H1 (cell line): ENCODE data around the gene PLBD2. TPM values are rescaled to one million over a fixed set of nuclear protein-coding genes. Genes with fewer than 3 reads are reported as not detected.

Source experiments
- CTCF ChIA-PET: fragments of 300-600 bp; sonication (Branson Sonifier 250); formaldehyde crosslinking; loops from one replicate; lab custom pipeline; 2021; ENCODE audit not compliant: partially characterized antibody; lab: Charles Lee
- POLR2A ChIA-PET: fragments of 300-600 bp; sonication (Branson Sonifier 250); formaldehyde crosslinking; loops from one replicate; lab custom pipeline; 2021; ENCODE audit warnings: inconsistent platforms; ENCODE audit not compliant: partially characterized antibody; lab: Charles Lee
- DNase-seq, 2 experiments: peaks; one replicate each; pipeline versions ENCODE4 v3.0.0 to v3.0.0-alpha.2; 2010 to 2022; ENCODE audit warnings: low spot score in 2 of 2, low read depth in 1 of 2, mixed read lengths in 1 of 2
- FAIRE-seq: peaks from 2 replicates; lab custom pipeline; 2011; peaks lifted over from hg19 to GRCh38; lab: Jason Lieb, UNC
- H2AFZ ChIP-seq: 2 replicates; pipeline ENCODE4 v1.8.1; 2012; ENCODE audit warnings: low read length, inconsistent platforms
- H2AK5ac ChIP-seq: 2 replicates; pipeline ENCODE4 v1.6.1; 2013; ENCODE audit warnings: low read depth, low read length
- H2BK120ac ChIP-seq: replicated peaks from 2 replicates; pipeline ENCODE3; 2013; ENCODE audit warnings: low read depth, low read length, inconsistent platforms
- H2BK12ac ChIP-seq: 2 replicates; pipeline ENCODE4 v1.6.1; 2013; ENCODE audit warnings: low read depth, low read length
- H2BK15ac ChIP-seq: 2 replicates; pipeline ENCODE4 v1.6.1; 2013; ENCODE audit warnings: low read length
- H2BK20ac ChIP-seq: 2 replicates; pipeline ENCODE4 v1.6.1; 2013; ENCODE audit warnings: low read length
- H2BK5ac ChIP-seq: 2 replicates; pipeline ENCODE4 v1.6.1; 2013; ENCODE audit warnings: low read depth, low read length
- H3K14ac ChIP-seq: 2 replicates; pipeline ENCODE4 v1.6.1; 2013; ENCODE audit warnings: inconsistent platforms; ENCODE audit not compliant: insufficient read length
- H3K18ac ChIP-seq: 2 replicates; pipeline ENCODE4 v1.6.1; 2013; ENCODE audit warnings: low read length; ENCODE audit errors: extremely low read depth
- H3K23ac ChIP-seq: 2 replicates; pipeline ENCODE4 v1.6.1; 2013; ENCODE audit warnings: inconsistent platforms; ENCODE audit not compliant: insufficient read length
- H3K23me2 ChIP-seq: 2 replicates; pipeline ENCODE4 v1.6.1; 2013; ENCODE audit warnings: low read depth, low read length
- H3K27ac ChIP-seq: 2 replicates; pipeline ENCODE4 v1.6.1; 2011; ENCODE audit warnings: low read depth, low read length, inconsistent platforms
- H3K27me3 ChIP-seq, 4 experiments: replicated peaks in 1 of 4; 1 replicate in 1 of 4; 2 replicates in 3 of 4; pipeline versions ENCODE4 v1.6.1 to v1.8.1; 2011 to 2013; ENCODE audit warnings: low read length in 3 of 4, mild to moderate bottlenecking in 3 of 4, inconsistent platforms in 2 of 4, mixed read lengths in 2 of 4, moderate library complexity in 1 of 4; ENCODE audit not compliant: control insufficient read depth in 3 of 4, insufficient read depth in 3 of 4; ENCODE audit errors: extremely low read depth in 1 of 4
- H3K36me3 ChIP-seq, 4 experiments: 2 replicates each; pipeline versions ENCODE4 v1.6.1 to v1.8.1; 2011 to 2013; ENCODE audit warnings: mild to moderate bottlenecking in 4 of 4, low read length in 3 of 4, moderate library complexity in 2 of 4, control low read depth in 1 of 4, inconsistent platforms in 1 of 4; ENCODE audit not compliant: insufficient read depth in 4 of 4, control insufficient read depth in 2 of 4
- H3K4ac ChIP-seq: replicated peaks from 2 replicates; pipeline ENCODE3; 2013; ENCODE audit warnings: low read length, low read depth, mixed read lengths, inconsistent platforms; ENCODE audit not compliant: insufficient read length
- H3K4me1 ChIP-seq, 4 experiments: replicated peaks in 1 of 4; 1 replicate in 1 of 4; 2 replicates in 3 of 4; pipeline versions ENCODE4 v1.6.1 to v1.8.1; 2011 to 2013; ENCODE audit warnings: low read length in 3 of 4, inconsistent platforms in 2 of 4, mixed read lengths in 1 of 4; ENCODE audit not compliant: insufficient read depth in 4 of 4, control insufficient read depth in 3 of 4
- H3K4me2 ChIP-seq, 2 experiments: 2 replicates each; pipeline versions ENCODE4 v1.6.1 to v1.8.1; 2011 to 2013; ENCODE audit warnings: low read depth in 2 of 2, low read length in 2 of 2, control low read depth in 1 of 2, inconsistent platforms in 1 of 2, mild to moderate bottlenecking in 1 of 2; ENCODE audit not compliant: insufficient read depth in 1 of 2
- H3K4me3 ChIP-seq, 4 experiments: fragments of 200-600, 300-600 bp in 1 of 4; sonication (generic), shearing (Covaris generic), sonication (Bioruptor Twin) in 1 of 4; 2 replicates each; pipeline versions ENCODE4 v1.5.1 to v1.8.1; 2011 to 2016; ENCODE audit warnings: low read length in 4 of 4, low read depth in 3 of 4, control low read depth in 2 of 4, inconsistent platforms in 2 of 4, mild to moderate bottlenecking in 2 of 4, mixed read lengths in 1 of 4, moderate library complexity in 1 of 4; ENCODE audit not compliant: insufficient read depth in 2 of 4; ENCODE audit errors: extremely low read depth in 1 of 4
- H3K56ac ChIP-seq: replicated peaks from 2 replicates; pipeline ENCODE3; 2013; ENCODE audit warnings: low read depth, mild to moderate bottlenecking, mixed read lengths, low read length, inconsistent platforms; ENCODE audit not compliant: insufficient read length
- H3K79me1 ChIP-seq: 2 replicates; pipeline ENCODE4 v1.6.1; 2013; ENCODE audit warnings: low read depth, low read length, control low read depth
- H3K79me2 ChIP-seq, 2 experiments: 2 replicates each; pipeline versions ENCODE4 v1.6.1 to v1.8.1; 2012 to 2013; ENCODE audit warnings: low read length in 2 of 2, mild to moderate bottlenecking in 2 of 2, inconsistent platforms in 1 of 2; ENCODE audit not compliant: insufficient read depth in 2 of 2, control insufficient read depth in 1 of 2
- H3K9ac ChIP-seq, 4 experiments: replicated peaks in 1 of 4; 1 replicate in 1 of 4; 2 replicates in 3 of 4; pipeline versions ENCODE4 v1.6.1 to v1.8.1; 2011 to 2013; ENCODE audit warnings: low read depth in 3 of 4, low read length in 3 of 4, control low read depth in 2 of 4, mild to moderate bottlenecking in 2 of 4, moderate library complexity in 2 of 4, inconsistent platforms in 1 of 4; ENCODE audit errors: extremely low read depth in 1 of 4
- H3K9me3 ChIP-seq, 2 experiments: 2 replicates each; pipeline versions ENCODE4 v1.6.1 to v1.8.1; 2012 to 2013; ENCODE audit warnings: mild to moderate bottlenecking in 2 of 2, moderate library complexity in 2 of 2, control low read depth in 1 of 2, inconsistent platforms in 1 of 2, low read depth in 1 of 2, low read length in 1 of 2, mixed read lengths in 1 of 2; ENCODE audit not compliant: insufficient read depth in 2 of 2
- H4K20me1 ChIP-seq, 2 experiments: replicated peaks in 1 of 2; 2 replicates each; pipeline versions ENCODE3 to v1.8.1; 2011 to 2013; ENCODE audit warnings: inconsistent platforms in 2 of 2, low read length in 2 of 2, mild to moderate bottlenecking in 1 of 2; ENCODE audit not compliant: insufficient read depth in 2 of 2, control insufficient read depth in 1 of 2
- H4K5ac ChIP-seq: 2 replicates; pipeline ENCODE4 v1.6.1; 2013; ENCODE audit warnings: low read length, low read depth, mixed read lengths, inconsistent platforms; ENCODE audit not compliant: insufficient read length
- H4K8ac ChIP-seq: 2 replicates; pipeline ENCODE4 v1.8.0; 2013; ENCODE audit warnings: mild to moderate bottlenecking, moderate library complexity, low read length, inconsistent platforms; ENCODE audit not compliant: insufficient read depth; ENCODE audit errors: extremely low read depth
- H4K91ac ChIP-seq: replicated peaks from 2 replicates; pipeline ENCODE3; 2013; ENCODE audit warnings: low read length, mixed read lengths, inconsistent platforms; ENCODE audit not compliant: insufficient read length
- SUZ12 ChIP-seq: fragments of 200-600 bp; sonication (generic); IDR thresholded peaks from 2 replicates; pipeline ENCODE4 v1.6.1; 2012; ENCODE audit warnings: mild to moderate bottlenecking, inconsistent platforms, low read length, moderate library complexity, mixed read lengths
- USF2 ChIP-seq: IDR thresholded peaks from 2 replicates; pipeline ENCODE4 v1.6.1; 2011; ENCODE audit warnings: low read length, improper control_type of control experiment
- WGBS, 2 experiments: shearing (Covaris generic) in 1 of 2; methylation state at CpG; one replicate each; pipeline versions ENCODE4 v1.1.6 to v1.1.7; 2013 to 2015; ENCODE audit warnings: low lambda C conversion rate in 2 of 2, mixed read lengths in 2 of 2, inconsistent platforms in 1 of 2, low coverage in 1 of 2, missing lambda C conversion rate in 1 of 2; ENCODE audit not compliant: insufficient replicate concordance in 2 of 2, insufficient coverage in 1 of 2, insufficient read length in 1 of 2; ENCODE audit errors: extremely low coverage in 1 of 2, missing lambda C conversion rate in 1 of 2; 5-methylcytosine and 5-hydroxymethylcytosine counted together
- polyA plus RNA-seq, 7 experiments: library from polyadenylated mRNA; depleted of rRNA in 3 of 7; stranded (reverse) in 5 of 7; unstranded in 2 of 7; fragments of >200 nt in 5 of 7; fragments of 200-250 nt in 2 of 7; gene quantifications; 1 replicate in 5 of 7; 2 replicates in 1 of 7; 4 replicates in 1 of 7; pipeline versions ENCODE4 v1.2.1 to v1.2.3, GENCODE V29; 2011 to 2013; ENCODE audit warnings: missing spikeins in 2 of 7, mixed read lengths in 2 of 7
- total RNA-seq: library from RNA; stranded (reverse); fragmentation: NEBNext Ultra II Directional; extraction: Animal tissue kit (Norgen Biotek cat#: 25700); gene quantifications from 2 replicates; pipeline ENCODE4 v1.2.1, GENCODE V29; 2021
- TF ChIP-seq, protein P1 (sequence below): IDR thresholded peaks from 2 replicates; pipeline ENCODE4 v1.6.1; 2012; ENCODE audit warnings: inconsistent platforms

The PLBD2 gene
- total and polyA plus RNA-seq, 2 of the 8 experiments (the other 6 are each of a cell fraction or from before 2014, with no cell fraction given) = 16.8 to 33.5 TPM

DNA sequence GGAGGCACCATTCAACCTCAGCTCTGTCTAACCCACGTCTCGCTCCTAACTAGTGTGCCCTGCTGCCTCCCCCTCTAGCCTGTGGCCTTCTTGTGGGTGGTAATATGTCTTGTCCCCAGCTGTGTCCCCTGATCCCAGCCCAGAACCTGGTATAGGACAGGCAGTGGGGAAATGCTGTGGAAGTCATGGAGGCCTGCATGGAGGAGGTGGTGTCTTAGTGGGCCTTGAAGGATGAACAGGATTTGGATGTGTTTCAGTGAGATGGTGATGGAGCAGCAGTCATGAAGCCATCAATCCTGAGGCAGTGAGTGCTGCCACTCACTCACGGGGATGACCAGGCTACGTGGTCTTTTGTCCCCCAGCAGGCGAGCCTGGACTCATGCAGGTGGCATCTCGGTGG is 13.4 kb downstream of the PLBD2 start:
- H3K18ac ChIP-seq = no peak overlapping the region
- H3K36me3 ChIP-seq = peaks cover 0 to 7% (median 0%) of the 10 kb centered on the region in 4 experiments; a peak in 5 of 8 replicates
- H4K20me1 ChIP-seq = peaks cover 2 to 7% of the 10 kb centered on the region in 2 experiments
- H2BK12ac ChIP-seq = no peak overlapping the region
- no peaks in the 10 kb centered on the region for H3K9me3 ChIP-seq
- no peak overlapping the region for H2BK15ac ChIP-seq
- no peak overlapping the region for H3K23ac ChIP-seq
- H2BK5ac ChIP-seq = no peak overlapping the region; the same call in 1 of the 2 replicates
- ChIA-PET POLR2A (no interaction called here), CTCF (interaction anchor here (1.0 to 1.2 kb wide), 2 partner anchors 11 to 12 kb away, joined by 3 read pairs; no protein-coding TSS in a partner anchor)
- no peak overlapping the region for H4K8ac ChIP-seq
- TF ChIP-seq SUZ12 (no peak), USF2 (no peak)
- TF ChIP-seq, protein P1, sequence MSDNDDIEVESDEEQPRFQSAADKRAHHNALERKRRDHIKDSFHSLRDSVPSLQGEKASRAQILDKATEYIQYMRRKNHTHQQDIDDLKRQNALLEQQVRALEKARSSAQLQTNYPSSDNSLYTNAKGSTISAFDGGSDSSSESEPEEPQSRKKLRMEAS = no peak
- no peak overlapping the region for H3K4me2 ChIP-seq
- H3K56ac ChIP-seq = no peak overlapping the region
- H3K4ac ChIP-seq = no peak overlapping the region
- no peak overlapping the region for H2BK120ac ChIP-seq
- H3K27ac ChIP-seq = no peak overlapping the region
- H3K79me2 ChIP-seq = no peaks in the 10 kb centered on the region
- H2AK5ac ChIP-seq = no peak overlapping the region
- no peak overlapping the region for H3K4me3 ChIP-seq
- no peaks in the 10 kb centered on the region for H3K27me3 ChIP-seq
- H4K5ac ChIP-seq = no peak overlapping the region
- H2BK20ac ChIP-seq = no peak overlapping the region
- no peaks in the 10 kb centered on the region for H3K4me1 ChIP-seq
- peaks cover 5% of the 10 kb centered on the region; the same call in 1 of the 2 replicates for H3K23me2 ChIP-seq
- H4K91ac ChIP-seq = no peak overlapping the region
- FAIRE-seq = no peak
- DNase-seq = no peak
- no peak overlapping the region for H3K9ac ChIP-seq
- H2AFZ ChIP-seq = no peak overlapping the region
- H3K79me1 ChIP-seq = peaks cover 4% of the 10 kb centered on the region; the same call in 1 of the 2 replicates
- WGBS, 2 experiments = 90% methylated on average over 6 of the region's 6 CpGs; no CpG with 5 or more reads in 1 of the 2 experiments
- no peak overlapping the region for H3K14ac ChIP-seq
